Neural crest cell (in vitro differentiated cells): Measurements from ENCODE around the gene NTNG2. TPM values are rescaled to one million over a fixed set of nuclear protein-coding genes. Genes with fewer than 3 reads are reported as not detected.

ENCODE experiments used
- DNase-seq: peaks from one replicate; pipeline ENCODE4 v3.0.0; 2021; ENCODE audit warnings: low read depth, mixed read lengths, low spot score
- H3K27ac Mint-ChIP-seq: one replicate; pipeline ENCODE4 v1.8.0; 2021; ENCODE audit warnings: mild to moderate bottlenecking, mixed read lengths; ENCODE audit not compliant: unreplicated experiment
- H3K27me3 Mint-ChIP-seq: 2 replicates; pipeline ENCODE4 v1.8.0; 2021; ENCODE audit warnings: low read depth, mild to moderate bottlenecking, mixed read lengths
- H3K36me3 Mint-ChIP-seq: 2 replicates; pipeline ENCODE4 v1.8.0; 2021; ENCODE audit warnings: low read depth, mild to moderate bottlenecking, mixed read lengths
- H3K4me1 Mint-ChIP-seq: 2 replicates; pipeline ENCODE4 v1.8.0; 2021; ENCODE audit warnings: mixed read lengths
- H3K4me3 Mint-ChIP-seq: one replicate; pipeline ENCODE4 v1.8.0; 2021; ENCODE audit warnings: mild to moderate bottlenecking, mixed read lengths
- H3K9me3 Mint-ChIP-seq: 2 replicates; pipeline ENCODE4 v1.8.0; 2021; ENCODE audit warnings: mixed read lengths
- total RNA-seq: library from RNA; stranded (reverse); gene quantifications from 2 replicates; pipeline ENCODE4 v1.2.1, GENCODE V29; 2021
- TF ChIP-seq, protein P1 (sequence below): fragments of 200-600 bp; sonication (generic); conservative IDR thresholded peaks from 2 replicates; pipeline ENCODE4 v1.5.0; 2021; ENCODE audit warnings: antibody characterized with exemption, mild to moderate bottlenecking

Gene NTNG2
- total RNA-seq, 1 donor from 2014 or later = 3.6 TPM

DNA sequence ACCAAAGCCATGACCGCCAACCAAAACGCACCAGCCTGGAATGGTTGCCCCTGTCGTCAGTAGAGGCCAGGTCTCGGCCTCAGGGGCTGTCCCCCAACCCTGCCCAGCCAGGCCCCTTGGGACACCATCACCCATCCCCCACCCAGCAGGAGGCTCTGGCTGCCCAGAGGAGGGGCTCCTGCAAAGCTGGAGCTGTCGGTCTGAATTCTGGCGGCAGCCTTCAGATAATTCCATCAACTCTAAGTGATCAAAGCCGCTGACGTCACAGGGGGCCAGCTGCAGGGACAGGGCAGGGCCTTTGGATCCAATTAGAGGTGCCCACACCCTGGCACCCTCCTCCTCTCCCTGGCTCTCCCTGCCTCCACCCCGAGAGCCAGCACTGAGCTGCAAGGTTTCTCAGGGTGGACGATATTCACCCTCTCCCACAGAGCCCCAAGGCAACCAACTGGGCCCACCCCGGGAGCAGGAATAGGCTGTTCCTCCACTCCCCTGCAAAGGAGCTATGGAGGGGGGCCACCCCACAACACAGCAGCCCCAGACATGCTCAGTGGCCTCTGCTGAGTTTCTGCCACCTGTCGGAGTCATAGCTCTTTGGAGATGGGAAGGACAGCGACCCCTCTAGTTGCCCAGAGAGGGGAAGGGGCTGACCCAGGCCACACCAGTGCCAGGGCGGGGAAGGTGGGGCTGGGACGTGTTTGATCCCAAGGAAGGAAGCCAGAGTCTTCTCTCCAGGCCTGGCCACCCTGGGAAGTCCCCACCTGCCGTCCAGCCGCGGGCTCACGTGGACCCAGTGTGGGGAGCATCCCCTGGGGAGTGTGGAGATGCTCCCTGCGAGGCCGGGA is 78.4 kb downstream of the NTNG2 start:
- H3K27me3 Mint-ChIP-seq = peaks cover 64% of the 10 kb centered on the region
- H3K9me3 Mint-ChIP-seq = no peaks in the 10 kb centered on the region
- TF ChIP-seq, protein P1, sequence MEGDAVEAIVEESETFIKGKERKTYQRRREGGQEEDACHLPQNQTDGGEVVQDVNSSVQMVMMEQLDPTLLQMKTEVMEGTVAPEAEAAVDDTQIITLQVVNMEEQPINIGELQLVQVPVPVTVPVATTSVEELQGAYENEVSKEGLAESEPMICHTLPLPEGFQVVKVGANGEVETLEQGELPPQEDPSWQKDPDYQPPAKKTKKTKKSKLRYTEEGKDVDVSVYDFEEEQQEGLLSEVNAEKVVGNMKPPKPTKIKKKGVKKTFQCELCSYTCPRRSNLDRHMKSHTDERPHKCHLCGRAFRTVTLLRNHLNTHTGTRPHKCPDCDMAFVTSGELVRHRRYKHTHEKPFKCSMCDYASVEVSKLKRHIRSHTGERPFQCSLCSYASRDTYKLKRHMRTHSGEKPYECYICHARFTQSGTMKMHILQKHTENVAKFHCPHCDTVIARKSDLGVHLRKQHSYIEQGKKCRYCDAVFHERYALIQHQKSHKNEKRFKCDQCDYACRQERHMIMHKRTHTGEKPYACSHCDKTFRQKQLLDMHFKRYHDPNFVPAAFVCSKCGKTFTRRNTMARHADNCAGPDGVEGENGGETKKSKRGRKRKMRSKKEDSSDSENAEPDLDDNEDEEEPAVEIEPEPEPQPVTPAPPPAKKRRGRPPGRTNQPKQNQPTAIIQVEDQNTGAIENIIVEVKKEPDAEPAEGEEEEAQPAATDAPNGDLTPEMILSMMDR = no peak
- peaks cover 12% of the 10 kb centered on the region for H3K4me1 Mint-ChIP-seq
- no peak overlapping the region for H3K4me3 Mint-ChIP-seq
- H3K36me3 Mint-ChIP-seq = no peaks in the 10 kb centered on the region
- H3K27ac Mint-ChIP-seq = no peak overlapping the region
- DNase-seq = no peak

DNA sequence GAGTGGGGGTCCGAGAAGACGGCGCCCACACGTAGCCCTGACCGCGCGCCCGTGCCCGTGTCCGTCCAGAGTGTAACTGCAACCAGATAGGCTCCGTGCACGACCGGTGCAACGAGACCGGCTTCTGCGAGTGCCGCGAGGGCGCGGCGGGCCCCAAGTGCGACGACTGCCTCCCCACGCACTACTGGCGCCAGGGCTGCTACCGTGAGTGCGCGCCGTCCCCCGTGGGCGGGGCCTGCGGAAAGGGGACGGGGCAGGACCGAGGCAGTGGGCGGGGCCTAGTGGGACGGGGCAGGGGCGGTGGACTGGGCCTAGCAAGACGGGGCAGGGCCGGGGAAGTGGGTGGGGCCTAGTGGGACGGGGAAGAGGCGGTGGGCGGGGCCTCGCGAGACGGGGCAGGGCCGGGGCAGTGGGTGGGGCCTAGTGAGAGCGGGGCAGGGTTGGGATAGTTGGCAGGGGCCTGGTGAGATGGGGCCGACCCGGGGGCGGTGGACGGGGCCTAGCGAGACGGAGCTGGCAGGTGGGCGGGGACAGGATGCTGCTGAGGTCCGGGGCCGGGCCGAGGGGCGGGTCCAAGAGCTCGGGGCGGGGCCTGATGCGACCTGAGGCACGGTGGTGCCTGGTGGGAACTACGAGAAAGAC is 79.1 kb downstream of the NTNG2 start:
- Mint-ChIP-seq H3K4me3 (peak overlapping the region; percentile 92), H3K9me3 (no peaks in the 10 kb centered on the region), H3K4me1 (peaks cover 12% of the 10 kb centered on the region), H3K36me3 (no peaks in the 10 kb centered on the region), H3K27ac (peak overlapping the region; percentile 89), H3K27me3 (peaks cover 67% of the 10 kb centered on the region)
- TF ChIP-seq, protein P1 = no peak
- DNase-seq = peak; percentile 92

DNA sequence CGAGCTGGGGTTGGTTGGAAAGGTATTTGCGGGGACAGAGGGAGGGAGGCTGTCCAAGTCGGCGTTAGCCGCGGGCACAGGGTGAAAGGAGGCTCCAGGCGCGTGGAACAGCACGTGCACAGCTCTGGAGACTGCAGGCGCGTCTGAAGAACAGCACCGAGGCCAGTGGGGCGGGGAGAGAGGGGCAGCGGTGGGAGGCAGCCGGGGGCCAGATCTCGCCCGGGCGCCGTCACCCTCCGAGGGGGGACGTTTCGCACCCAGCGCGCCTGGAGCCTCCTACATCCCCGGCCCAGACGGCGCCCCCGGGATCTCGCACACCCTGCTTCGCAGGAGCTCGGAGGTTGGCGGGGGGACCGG is 79.6 kb downstream of the NTNG2 start:
- Mint-ChIP-seq H3K27me3 (peaks cover 70% of the 10 kb centered on the region), H3K36me3 (no peaks in the 10 kb centered on the region), H3K4me3 (peak overlapping the region; percentile 92), H3K4me1 (peaks cover 12% of the 10 kb centered on the region), H3K27ac (peak overlapping the region; percentile 89), H3K9me3 (no peaks in the 10 kb centered on the region)
- no peak for DNase-seq
- TF ChIP-seq, protein P1 = no peak

DNA sequence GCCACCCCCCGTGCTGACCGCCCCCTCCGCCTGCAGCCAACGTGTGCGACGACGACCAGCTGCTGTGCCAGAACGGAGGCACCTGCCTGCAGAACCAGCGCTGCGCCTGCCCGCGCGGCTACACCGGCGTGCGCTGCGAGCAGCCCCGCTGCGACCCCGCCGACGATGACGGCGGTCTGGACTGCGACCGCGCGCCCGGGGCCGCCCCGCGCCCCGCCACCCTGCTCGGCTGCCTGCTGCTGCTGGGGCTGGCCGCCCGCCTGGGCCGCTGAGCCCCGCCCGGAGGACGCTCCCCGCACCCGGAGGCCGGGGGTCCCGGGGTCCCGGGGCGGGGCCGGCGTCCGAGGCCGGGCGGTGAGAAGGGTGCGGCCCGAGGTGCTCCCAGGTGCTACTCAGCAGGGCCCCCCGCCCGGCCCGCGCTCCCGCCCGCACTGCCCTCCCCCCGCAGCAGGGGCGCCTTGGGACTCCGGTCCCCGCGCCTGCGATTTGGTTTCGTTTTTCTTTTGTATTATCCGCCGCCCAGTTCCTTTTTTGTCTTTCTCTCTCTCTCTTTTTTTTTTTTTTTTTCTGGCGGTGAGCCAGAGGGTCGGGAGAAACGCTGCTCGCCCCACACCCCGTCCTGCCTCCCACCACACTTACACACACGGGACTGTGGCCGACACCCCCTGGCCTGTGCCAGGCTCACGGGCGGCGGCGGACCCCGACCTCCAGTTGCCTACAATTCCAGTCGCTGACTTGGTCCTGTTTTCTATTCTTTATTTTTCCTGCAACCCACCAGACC is 80.2 kb downstream of the NTNG2 start:
- Mint-ChIP-seq H3K4me3 (peak overlapping the region; percentile 87), H3K4me1 (peaks cover 12% of the 10 kb centered on the region), H3K27me3 (peaks cover 69% of the 10 kb centered on the region), H3K36me3 (no peaks in the 10 kb centered on the region), H3K9me3 (no peaks in the 10 kb centered on the region), H3K27ac (no peak overlapping the region)
- TF ChIP-seq, protein P1 = no peak
- DNase-seq = no peak

DNA sequence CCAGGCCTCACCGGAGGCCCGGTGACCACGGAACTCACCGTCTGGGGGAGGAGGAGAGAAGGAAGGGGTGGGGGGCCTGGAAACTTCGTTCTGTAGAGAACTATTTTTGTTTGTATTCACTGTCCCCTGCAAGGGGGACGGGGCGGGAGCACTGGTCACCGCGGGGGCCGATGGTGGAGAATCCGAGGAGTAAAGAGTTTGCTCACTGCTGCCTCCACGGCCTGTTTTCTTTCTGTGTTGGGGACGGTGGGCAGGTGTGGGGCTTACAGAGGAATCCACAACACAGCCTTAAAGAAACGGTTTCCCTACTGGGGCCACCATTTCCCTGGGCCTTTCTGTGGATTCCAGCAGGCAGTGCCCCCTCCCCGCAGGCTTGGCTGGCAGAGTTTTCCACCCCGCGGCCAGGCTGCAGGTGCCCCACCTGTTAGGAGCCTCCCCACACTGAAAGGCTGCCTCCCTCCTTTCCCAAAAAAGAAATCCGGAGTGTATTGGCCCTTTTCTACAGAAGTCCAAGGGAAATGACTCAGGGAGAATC is 80.8 kb downstream of the NTNG2 start:
- Mint-ChIP-seq H3K9me3 (no peaks in the 10 kb centered on the region), H3K4me3 (peak overlapping the region; percentile 87), H3K27me3 (peaks cover 66% of the 10 kb centered on the region), H3K27ac (no peak overlapping the region), H3K36me3 (no peaks in the 10 kb centered on the region), H3K4me1 (peaks cover 12% of the 10 kb centered on the region)
- TF ChIP-seq, protein P1 = no peak
- DNase-seq = no peak
